ENCODE results near the gene ABHD1. TPM values are rescaled to one million over a fixed set of nuclear protein-coding genes. Genes with fewer than 3 reads are reported as not detected.

The ABHD1 gene
- total RNA-seq, 4 donors from 2014 or later = 0.75 to 1.5 TPM; not detected in 2

DNA sequence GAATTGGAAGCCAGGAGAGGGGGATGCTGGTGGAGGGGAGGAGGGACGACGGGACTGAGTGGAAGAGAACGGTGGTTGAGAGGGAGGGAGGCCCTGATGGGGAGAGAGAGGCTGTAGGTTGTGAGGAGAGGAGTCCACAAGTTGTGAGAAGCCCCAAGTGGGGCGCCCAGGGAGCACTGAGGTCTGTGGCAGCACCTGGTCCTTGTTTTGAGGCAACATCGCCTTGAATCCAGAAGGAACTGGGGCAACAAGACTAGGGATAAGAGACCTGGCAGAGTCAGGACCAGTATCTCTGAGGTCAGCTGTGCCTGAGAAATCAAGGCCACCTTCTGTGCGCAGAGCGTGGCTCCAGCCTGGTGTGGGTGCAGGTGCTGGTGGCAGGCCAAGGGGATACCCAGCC is 14.5 kb downstream of the ABHD1 start:
- TF ChIP-seq CTCF (IDR thresholded peaks at IDR 0.05; ENCODE audit: low read depth) = no peak

- TF ChIP-seq CTCF (IDR thresholded peaks at IDR 0.05; ENCODE audit: low read depth) = no peak
Observed at GRCh38 chr2:27139310-27139709, 15.7 kb downstream of the ABHD1 start, which contains the start of gene PRR30. TSS of gene PRR30 (minus strand) at chr2:27139410. CDS start at chr2:27138329, 1,081 bp downstream.

DNA sequence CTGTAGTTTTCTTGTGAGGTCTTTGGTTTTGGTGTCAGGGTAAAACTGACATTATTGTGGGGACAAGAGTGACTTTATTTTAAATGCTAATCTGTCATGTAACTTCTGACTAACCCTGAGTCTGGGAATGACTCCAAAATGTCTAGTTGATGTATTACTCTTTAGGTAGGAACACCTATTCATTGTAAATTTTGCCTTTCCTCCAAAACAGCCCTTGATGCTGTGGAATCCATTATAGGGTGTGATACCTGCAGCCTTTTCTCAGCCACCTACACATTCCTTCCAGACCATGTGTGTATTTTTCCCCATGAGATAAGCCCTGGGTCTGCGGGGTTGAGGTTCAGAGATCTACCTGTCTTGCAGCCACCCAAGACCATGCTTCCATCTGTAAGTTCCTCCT is 19.7 kb downstream of the ABHD1 start:
- TF ChIP-seq CTCF (IDR thresholded peaks at IDR 0.05; ENCODE audit: low read depth) = no peak

DNA sequence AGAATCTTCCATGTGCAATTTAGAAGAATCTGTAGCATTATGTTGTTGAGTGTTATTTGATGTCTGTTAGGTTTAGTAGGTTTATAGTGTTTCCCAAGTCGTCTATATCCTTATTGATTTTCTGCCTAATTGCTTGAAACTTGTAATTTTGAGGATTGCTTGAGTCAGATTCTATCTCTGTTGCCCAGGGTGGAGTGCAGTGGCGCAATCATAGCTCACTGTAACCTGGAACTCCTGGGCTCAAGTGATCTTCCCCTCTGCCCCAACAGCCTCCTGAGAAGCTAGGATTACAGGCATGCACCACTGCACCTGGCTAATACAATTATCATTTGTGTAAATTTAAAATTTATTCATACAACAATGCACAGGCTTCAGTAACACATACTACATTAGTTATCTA is 22.1 kb downstream of the ABHD1 start:
- TF ChIP-seq CTCF (IDR thresholded peaks at IDR 0.05; ENCODE audit: low read depth) = no peak

DNA sequence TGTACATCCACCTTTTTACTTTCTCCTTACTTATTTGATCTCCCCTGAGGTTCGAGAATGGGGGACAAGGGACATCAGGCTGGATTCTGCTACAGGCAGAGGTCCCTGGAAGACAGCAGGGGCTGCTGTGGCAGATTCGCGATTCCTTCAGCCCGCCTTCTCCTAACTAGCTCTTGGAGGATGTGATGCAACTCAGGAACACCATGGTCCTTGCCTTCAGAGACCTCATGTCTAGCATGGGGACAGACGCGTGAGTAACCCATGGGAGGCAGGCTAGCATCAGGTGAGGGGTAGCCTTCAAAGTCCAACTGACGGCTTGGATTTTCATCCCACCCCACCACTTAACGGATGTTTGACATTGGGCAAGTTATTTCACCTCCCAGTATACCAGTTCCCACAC is 24.3 kb downstream of the ABHD1 start:
- TF ChIP-seq CTCF (IDR thresholded peaks at IDR 0.05; ENCODE audit: low read depth) = no peak

GRCh38 chr2:27148801-27149439 is 25.3 kb downstream of the ABHD1 start, which contains the start of gene TCF23:
TSS of gene TCF23 (plus strand) at chr2:27149004. CDS start at chr2:27149134, 130 bp downstream.
- TF ChIP-seq CTCF (IDR thresholded peaks at IDR 0.05; ENCODE audit: low read depth) = no peak

- TF ChIP-seq CTCF (IDR thresholded peaks at IDR 0.05; ENCODE audit: low read depth) = no peak
Observed at GRCh38 chr2:27149570-27150405, 26.2 kb downstream of the ABHD1 start.
